WTC11 (cell line): ENCODE measurements around the gene RXRA. TPM values are rescaled to one million over a fixed set of nuclear protein-coding genes. Genes with fewer than 3 reads are reported as not detected.

ENCODE experiments used
- ATAC-seq: fragments of 200-7000 bp; cut with Tn5 transposase; 2 replicates; pipeline ENCODE4 v1.10.0; 2021; ENCODE audit warnings: mild to moderate bottlenecking, moderate library complexity
- CTCF ChIA-PET: fragments of 300-600 bp; sonication (Branson Sonifier 250); formaldehyde crosslinking; loops from one replicate; lab custom pipeline; 2021; ENCODE audit warnings: antibody characterized with exemption; lab: Charles Lee
- POLR2A ChIA-PET: fragments of 350-600 bp; sonication (Branson Sonifier 250); formaldehyde crosslinking; loops from one replicate; lab custom pipeline; 2021; ENCODE audit warnings: antibody characterized with exemption; lab: Charles Lee
- DNase-seq: peaks from one replicate; pipeline ENCODE4 v3.0.0; 2021; ENCODE audit warnings: low spot score
- H3K27ac Mint-ChIP-seq: 2 replicates; pipeline ENCODE4 v1.8.0; 2021; ENCODE audit warnings: mixed read lengths
- H3K27me3 Mint-ChIP-seq: 2 replicates; pipeline ENCODE4 v1.8.0; 2021; ENCODE audit warnings: low read depth, mild to moderate bottlenecking, moderate library complexity, mixed read lengths
- H3K36me3 Mint-ChIP-seq: 2 replicates; pipeline ENCODE4 v1.8.0; 2021; ENCODE audit warnings: mixed read lengths
- H3K4me1 Mint-ChIP-seq: 2 replicates; pipeline ENCODE4 v1.8.0; 2022; ENCODE audit warnings: mixed read lengths
- H3K4me3 Mint-ChIP-seq: 2 replicates; pipeline ENCODE4 v1.8.0; 2021; ENCODE audit warnings: mild to moderate bottlenecking, moderate library complexity, mixed read lengths
- H3K9me3 Mint-ChIP-seq: 2 replicates; pipeline ENCODE4 v1.8.0; 2021; ENCODE audit warnings: mixed read lengths
- E2F4 ChIP-seq: sonication (generic); formaldehyde crosslinking; IDR thresholded peaks from 2 replicates; pipeline ENCODE4 v1.8.1; 2022; ENCODE audit warnings: low read depth, mild to moderate bottlenecking, moderate library complexity, missing genetic modification reagents, borderline replicate concordance
- E2F5 ChIP-seq: sonication (generic); formaldehyde crosslinking; IDR thresholded peaks from 2 replicates; pipeline ENCODE4 v1.8.1; 2022; ENCODE audit warnings: mild to moderate bottlenecking, moderate library complexity, missing genetic modification reagents
- FOXJ3 ChIP-seq: sonication (generic); formaldehyde crosslinking; IDR thresholded peaks from 2 replicates; pipeline ENCODE4 v1.9.0; 2021; ENCODE audit warnings: missing genetic modification reagents, mild to moderate bottlenecking, borderline replicate concordance
- FOXK1 ChIP-seq: sonication (generic); formaldehyde crosslinking; IDR thresholded peaks from 2 replicates; pipeline ENCODE4 v1.8.0; 2022; ENCODE audit warnings: mild to moderate bottlenecking, moderate library complexity, missing genetic modification reagents
- FOXP4 ChIP-seq: sonication (generic); formaldehyde crosslinking; IDR thresholded peaks from 2 replicates; pipeline ENCODE4 v1.8.0; 2022; ENCODE audit warnings: mild to moderate bottlenecking, missing genetic modification reagents
- KAT7 ChIP-seq: sonication (generic); formaldehyde crosslinking; IDR thresholded peaks from 2 replicates; pipeline ENCODE4 v1.8.1; 2023; ENCODE audit warnings: missing genetic modification reagents, mild to moderate bottlenecking, borderline replicate concordance
- MYBL2 ChIP-seq: sonication (generic); formaldehyde crosslinking; IDR thresholded peaks from 2 replicates; pipeline ENCODE4 v1.8.1; 2023; ENCODE audit warnings: mild to moderate bottlenecking, moderate library complexity, missing genetic modification reagents
- NFE2L1 ChIP-seq: sonication (generic); formaldehyde crosslinking; IDR thresholded peaks from 2 replicates; pipeline ENCODE4 v1.8.1; 2023; ENCODE audit warnings: missing genetic modification reagents
- NR2C2 ChIP-seq: sonication (generic); formaldehyde crosslinking; IDR thresholded peaks from 2 replicates; pipeline ENCODE4 v1.8.0; 2022; ENCODE audit warnings: mild to moderate bottlenecking, missing genetic modification reagents
- NR3C1 ChIP-seq: sonication (generic); formaldehyde crosslinking; conservative IDR thresholded peaks from 2 replicates; pipeline ENCODE4 v1.8.1; 2023; ENCODE audit warnings: low read depth, mild to moderate bottlenecking, missing genetic modification reagents
- OVOL2 ChIP-seq: fragments of 250-450 bp; sonication (Bioruptor Pico); IDR thresholded peaks from 2 replicates; pipeline ENCODE4 v1.9.0; 2021; ENCODE audit warnings: mild to moderate bottlenecking, borderline replicate concordance
- PRRX2 ChIP-seq: fragments of 250-450 bp; sonication (Bioruptor Pico); IDR thresholded peaks from 2 replicates; pipeline ENCODE4 v1.8.0; 2021; ENCODE audit warnings: mild to moderate bottlenecking
- RELA ChIP-seq: sonication (generic); formaldehyde crosslinking; IDR thresholded peaks from 2 replicates; pipeline ENCODE4 v1.8.1; 2022; ENCODE audit warnings: missing genetic modification reagents, mild to moderate bottlenecking, borderline replicate concordance
- RORB ChIP-seq: fragments of 250-450 bp; sonication (Bioruptor Pico); IDR thresholded peaks from 2 replicates; pipeline ENCODE4 v1.9.0; 2021; ENCODE audit warnings: mild to moderate bottlenecking
- SMAD3 ChIP-seq: sonication (generic); formaldehyde crosslinking; IDR thresholded peaks from 2 replicates; pipeline ENCODE4 v1.8.0; 2022; ENCODE audit warnings: missing genetic modification reagents, mild to moderate bottlenecking, borderline replicate concordance
- USF1 ChIP-seq: sonication (generic); formaldehyde crosslinking; IDR thresholded peaks from 2 replicates; pipeline ENCODE4 v1.8.0; 2022; ENCODE audit warnings: mild to moderate bottlenecking, missing genetic modification reagents
- total RNA-seq: library from RNA; stranded (reverse); gene quantifications from 3 replicates; pipeline ENCODE4 v1.2.3, GENCODE V29; 2021
- TF ChIP-seq, protein P1 (sequence below): sonication (generic); formaldehyde crosslinking; IDR thresholded peaks from 2 replicates; pipeline ENCODE4 v1.8.1; 2022; ENCODE audit warnings: mild to moderate bottlenecking, missing genetic modification reagents, moderate library complexity, borderline replicate concordance
- TF ChIP-seq, protein P2 (sequence below): sonication (generic); formaldehyde crosslinking; IDR thresholded peaks from 2 replicates; pipeline ENCODE4 v1.8.0; 2023; ENCODE audit warnings: mild to moderate bottlenecking, missing genetic modification reagents
- TF ChIP-seq, protein P3 (sequence below): fragments of 250-450 bp; sonication (Bioruptor Pico); IDR thresholded peaks from 2 replicates; pipeline ENCODE4 v1.9.0; 2021; ENCODE audit warnings: mild to moderate bottlenecking
- TF ChIP-seq, protein P4 (sequence below): sonication (generic); formaldehyde crosslinking; IDR thresholded peaks from 2 replicates; pipeline ENCODE4 v1.8.1; 2023; ENCODE audit warnings: mild to moderate bottlenecking, missing genetic modification reagents

The RXRA gene
- total RNA-seq, 1 experiment from 2014 or later = 27.5 TPM

DNA sequence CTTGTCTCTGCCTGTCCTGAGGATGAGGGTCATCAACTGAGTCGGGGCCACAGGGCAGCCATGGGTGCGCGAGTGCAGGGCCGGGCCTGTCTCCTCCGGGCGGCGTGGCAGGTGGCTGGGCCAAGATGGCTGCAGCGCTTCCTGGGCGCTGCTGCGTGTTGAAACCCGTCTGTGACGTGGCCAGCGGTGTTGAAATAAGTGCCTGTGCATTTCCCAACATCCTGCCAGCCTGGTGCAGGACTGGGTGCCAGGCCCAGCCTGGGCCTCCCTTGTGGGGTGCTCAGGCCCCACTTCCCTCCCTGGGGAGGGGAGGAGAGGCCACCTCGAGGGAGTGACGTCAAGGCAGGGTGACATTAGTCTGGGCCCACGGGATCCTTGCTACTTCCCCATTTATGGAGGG lies 45.5 kb downstream of the RXRA start (continued):
- TF ChIP-seq FOXP4 (no peak), NR3C1 (CRISPR knock-in tag) (no peak), E2F4 (CRISPR knock-in tag) (no peak), E2F5 (CRISPR knock-in tag) (no peak), MYBL2 (CRISPR knock-in tag) (no peak), FOXJ3 (CRISPR knock-in tag) (no peak), SMAD3 (CRISPR knock-in tag) (no peak)
- TF ChIP-seq, protein P1, sequence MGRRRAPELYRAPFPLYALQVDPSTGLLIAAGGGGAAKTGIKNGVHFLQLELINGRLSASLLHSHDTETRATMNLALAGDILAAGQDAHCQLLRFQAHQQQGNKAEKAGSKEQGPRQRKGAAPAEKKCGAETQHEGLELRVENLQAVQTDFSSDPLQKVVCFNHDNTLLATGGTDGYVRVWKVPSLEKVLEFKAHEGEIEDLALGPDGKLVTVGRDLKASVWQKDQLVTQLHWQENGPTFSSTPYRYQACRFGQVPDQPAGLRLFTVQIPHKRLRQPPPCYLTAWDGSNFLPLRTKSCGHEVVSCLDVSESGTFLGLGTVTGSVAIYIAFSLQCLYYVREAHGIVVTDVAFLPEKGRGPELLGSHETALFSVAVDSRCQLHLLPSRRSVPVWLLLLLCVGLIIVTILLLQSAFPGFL (CRISPR knock-in tag) = no peak
- TF ChIP-seq, all 79 proteins: peak for 0

DNA sequence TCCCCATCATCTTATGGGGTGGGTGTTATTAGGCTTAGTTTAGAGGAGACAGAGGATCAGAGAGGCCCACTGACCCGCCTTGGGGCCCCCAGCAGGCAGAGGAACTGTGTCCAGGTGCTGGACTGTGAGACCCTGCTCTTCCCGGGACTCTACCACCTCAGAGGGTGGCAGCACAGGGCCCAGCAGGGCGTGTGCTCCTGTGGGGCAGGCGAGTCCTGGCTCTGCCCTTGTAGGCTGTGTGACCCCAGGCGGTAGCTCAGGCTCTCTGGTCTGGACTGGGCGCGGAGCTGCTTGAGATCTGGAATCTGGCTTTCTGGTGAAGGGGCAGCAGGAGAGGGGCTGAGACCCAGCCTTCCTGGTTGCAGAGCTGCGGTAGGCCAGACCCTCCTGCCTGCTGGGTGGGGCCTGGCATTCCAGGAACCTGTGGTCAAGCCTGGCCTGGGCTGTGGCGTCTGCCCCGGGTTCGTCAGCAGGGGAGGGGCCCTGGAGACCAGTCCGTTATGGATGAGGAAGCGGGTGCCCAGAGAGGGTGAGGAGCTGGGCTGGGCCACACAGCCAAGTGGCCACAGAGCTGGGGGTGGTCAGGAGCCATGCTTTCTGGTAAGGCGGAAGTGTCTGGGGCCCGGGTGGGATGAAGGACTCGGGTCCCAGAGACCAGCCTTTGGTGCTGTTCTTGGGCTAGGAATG lies 46.5 kb downstream of the RXRA start:
- no peaks in the 10 kb centered on the region for H3K27me3 Mint-ChIP-seq
- no peaks in the 10 kb centered on the region for H3K9me3 Mint-ChIP-seq
- H3K27ac Mint-ChIP-seq = no peak overlapping the region; the same call in 1 of the 2 replicates
- H3K36me3 Mint-ChIP-seq = no peaks in the 10 kb centered on the region
- no peaks in the 10 kb centered on the region for H3K4me1 Mint-ChIP-seq
- ATAC-seq (no peak), DNase-seq (no peak)
- ChIA-PET POLR2A (no interaction called here), CTCF (interaction anchor here (1.2 kb wide), 1 partner anchor 65 kb away, joined by 3 read pairs; no protein-coding TSS in a partner anchor)
- H3K4me3 Mint-ChIP-seq = no peak overlapping the region
- TF ChIP-seq, protein P2, sequence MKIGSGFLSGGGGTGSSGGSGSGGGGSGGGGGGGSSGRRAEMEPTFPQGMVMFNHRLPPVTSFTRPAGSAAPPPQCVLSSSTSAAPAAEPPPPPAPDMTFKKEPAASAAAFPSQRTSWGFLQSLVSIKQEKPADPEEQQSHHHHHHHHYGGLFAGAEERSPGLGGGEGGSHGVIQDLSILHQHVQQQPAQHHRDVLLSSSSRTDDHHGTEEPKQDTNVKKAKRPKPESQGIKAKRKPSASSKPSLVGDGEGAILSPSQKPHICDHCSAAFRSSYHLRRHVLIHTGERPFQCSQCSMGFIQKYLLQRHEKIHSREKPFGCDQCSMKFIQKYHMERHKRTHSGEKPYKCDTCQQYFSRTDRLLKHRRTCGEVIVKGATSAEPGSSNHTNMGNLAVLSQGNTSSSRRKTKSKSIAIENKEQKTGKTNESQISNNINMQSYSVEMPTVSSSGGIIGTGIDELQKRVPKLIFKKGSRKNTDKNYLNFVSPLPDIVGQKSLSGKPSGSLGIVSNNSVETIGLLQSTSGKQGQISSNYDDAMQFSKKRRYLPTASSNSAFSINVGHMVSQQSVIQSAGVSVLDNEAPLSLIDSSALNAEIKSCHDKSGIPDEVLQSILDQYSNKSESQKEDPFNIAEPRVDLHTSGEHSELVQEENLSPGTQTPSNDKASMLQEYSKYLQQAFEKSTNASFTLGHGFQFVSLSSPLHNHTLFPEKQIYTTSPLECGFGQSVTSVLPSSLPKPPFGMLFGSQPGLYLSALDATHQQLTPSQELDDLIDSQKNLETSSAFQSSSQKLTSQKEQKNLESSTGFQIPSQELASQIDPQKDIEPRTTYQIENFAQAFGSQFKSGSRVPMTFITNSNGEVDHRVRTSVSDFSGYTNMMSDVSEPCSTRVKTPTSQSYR (CRISPR knock-in tag) = no peak
- TF ChIP-seq PRRX2 (CRISPR knock-in tag) (no peak), USF1 (no peak), NFE2L1 (CRISPR knock-in tag) (no peak), NR2C2 (CRISPR knock-in tag) (no peak), FOXK1 (CRISPR knock-in tag) (no peak), RORB (CRISPR knock-in tag) (no peak), OVOL2 (CRISPR knock-in tag) (no peak), RELA (CRISPR knock-in tag) (no peak), FOXJ3 (CRISPR knock-in tag) (no peak), KAT7 (CRISPR knock-in tag) (no peak)
- TF ChIP-seq, protein P1 (CRISPR knock-in tag) = no peak
- TF ChIP-seq, protein P3, sequence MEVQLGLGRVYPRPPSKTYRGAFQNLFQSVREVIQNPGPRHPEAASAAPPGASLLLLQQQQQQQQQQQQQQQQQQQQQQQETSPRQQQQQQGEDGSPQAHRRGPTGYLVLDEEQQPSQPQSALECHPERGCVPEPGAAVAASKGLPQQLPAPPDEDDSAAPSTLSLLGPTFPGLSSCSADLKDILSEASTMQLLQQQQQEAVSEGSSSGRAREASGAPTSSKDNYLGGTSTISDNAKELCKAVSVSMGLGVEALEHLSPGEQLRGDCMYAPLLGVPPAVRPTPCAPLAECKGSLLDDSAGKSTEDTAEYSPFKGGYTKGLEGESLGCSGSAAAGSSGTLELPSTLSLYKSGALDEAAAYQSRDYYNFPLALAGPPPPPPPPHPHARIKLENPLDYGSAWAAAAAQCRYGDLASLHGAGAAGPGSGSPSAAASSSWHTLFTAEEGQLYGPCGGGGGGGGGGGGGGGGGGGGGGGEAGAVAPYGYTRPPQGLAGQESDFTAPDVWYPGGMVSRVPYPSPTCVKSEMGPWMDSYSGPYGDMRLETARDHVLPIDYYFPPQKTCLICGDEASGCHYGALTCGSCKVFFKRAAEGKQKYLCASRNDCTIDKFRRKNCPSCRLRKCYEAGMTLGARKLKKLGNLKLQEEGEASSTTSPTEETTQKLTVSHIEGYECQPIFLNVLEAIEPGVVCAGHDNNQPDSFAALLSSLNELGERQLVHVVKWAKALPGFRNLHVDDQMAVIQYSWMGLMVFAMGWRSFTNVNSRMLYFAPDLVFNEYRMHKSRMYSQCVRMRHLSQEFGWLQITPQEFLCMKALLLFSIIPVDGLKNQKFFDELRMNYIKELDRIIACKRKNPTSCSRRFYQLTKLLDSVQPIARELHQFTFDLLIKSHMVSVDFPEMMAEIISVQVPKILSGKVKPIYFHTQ (CRISPR knock-in tag) = no peak
- TF ChIP-seq, protein P4, sequence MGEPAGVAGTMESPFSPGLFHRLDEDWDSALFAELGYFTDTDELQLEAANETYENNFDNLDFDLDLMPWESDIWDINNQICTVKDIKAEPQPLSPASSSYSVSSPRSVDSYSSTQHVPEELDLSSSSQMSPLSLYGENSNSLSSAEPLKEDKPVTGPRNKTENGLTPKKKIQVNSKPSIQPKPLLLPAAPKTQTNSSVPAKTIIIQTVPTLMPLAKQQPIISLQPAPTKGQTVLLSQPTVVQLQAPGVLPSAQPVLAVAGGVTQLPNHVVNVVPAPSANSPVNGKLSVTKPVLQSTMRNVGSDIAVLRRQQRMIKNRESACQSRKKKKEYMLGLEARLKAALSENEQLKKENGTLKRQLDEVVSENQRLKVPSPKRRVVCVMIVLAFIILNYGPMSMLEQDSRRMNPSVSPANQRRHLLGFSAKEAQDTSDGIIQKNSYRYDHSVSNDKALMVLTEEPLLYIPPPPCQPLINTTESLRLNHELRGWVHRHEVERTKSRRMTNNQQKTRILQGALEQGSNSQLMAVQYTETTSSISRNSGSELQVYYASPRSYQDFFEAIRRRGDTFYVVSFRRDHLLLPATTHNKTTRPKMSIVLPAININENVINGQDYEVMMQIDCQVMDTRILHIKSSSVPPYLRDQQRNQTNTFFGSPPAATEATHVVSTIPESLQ = no peak
